Activated T-cell treated with anti-CD3 and anti-CD28 coated beads for 1 hour (primary cell): ENCODE measurements around the gene SMYD3.
"Not testable (repeated sequence)": the region's sequence is repeated elsewhere in the genome, so short reads cannot be mapped to it uniquely, and the experiment has no call there.

Experiments used
- DNase-seq: peaks from one replicate; pipeline ENCODE4 v3.0.0-alpha.2; 2020; ENCODE audit warnings: low read depth

SMYD3 gene

DNA sequence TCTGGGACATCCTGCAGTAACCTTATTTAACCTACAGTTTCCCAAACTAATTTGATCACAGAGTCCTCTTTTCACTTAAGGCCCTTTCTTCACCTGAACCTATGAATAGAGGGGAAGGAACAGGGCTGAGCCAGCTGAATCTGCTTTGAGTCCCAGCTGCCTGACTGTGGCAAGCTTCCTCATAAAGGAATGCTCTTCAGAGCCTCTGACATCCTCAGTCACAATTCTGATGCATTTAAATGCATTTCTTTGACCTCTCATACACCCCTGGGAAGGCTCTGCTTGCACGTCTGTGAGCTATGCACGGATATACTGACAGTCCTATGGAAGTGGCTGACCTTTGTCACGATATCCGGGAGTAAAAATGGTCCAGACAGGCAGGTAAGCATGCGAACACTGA, 673.1 kb downstream of the SMYD3 start:
- no peak for DNase-seq

DNA sequence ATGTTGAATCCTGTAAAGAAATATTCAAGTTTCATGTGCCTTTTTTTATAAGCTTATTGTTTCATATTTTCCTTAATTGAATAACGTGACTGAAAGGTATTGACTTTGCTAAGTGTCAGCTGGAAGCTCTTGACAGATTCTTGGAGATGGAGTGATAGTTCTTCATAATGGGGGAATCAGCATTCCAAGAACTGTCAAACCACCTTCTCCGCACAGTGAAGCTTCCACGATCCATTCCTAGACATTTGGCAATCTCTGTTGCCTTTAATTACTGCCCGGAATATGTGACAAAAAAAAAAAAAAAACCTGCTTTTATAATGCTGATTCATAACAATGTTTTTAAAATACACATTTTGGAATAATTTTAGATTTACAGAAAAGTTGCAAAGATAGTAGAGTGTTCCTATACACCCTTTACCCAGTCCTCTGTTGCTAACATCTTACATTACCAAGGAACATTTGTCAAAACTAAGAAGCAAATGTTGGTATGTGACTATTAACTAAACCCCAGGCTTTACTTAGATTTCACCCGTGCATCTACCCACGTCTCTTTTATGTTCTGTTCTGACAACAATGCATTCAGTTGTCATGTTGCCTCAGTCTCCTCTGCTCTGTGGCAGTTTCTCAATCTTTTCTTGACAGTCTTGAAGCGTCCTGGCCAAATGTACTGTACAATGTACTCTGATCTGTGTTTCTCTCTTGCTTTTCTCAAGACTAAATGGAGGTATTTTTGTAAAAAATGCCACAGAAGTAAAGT, 674.1 kb downstream of the SMYD3 start:
- no peak for DNase-seq

DNA sequence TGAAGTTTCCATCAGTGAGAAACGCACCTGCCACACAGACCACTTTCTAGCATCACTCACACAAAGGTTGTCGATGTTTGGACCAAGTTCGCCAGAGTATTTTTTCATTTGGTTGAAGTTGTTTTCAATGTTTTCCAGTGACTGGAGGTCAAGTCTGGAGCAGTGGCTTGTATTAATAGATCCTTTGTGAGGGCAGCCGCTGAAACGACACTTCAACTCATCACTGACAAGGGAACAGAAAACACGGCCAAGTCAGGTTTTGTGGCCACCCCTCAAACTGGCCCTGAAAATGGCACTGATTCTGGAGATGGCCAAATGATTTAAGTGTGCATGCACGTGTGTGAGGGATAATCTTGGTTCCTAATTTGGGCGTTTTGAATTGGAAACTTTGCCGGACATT, 675.6 kb downstream of the SMYD3 start:
- DNase-seq: no peak

DNA sequence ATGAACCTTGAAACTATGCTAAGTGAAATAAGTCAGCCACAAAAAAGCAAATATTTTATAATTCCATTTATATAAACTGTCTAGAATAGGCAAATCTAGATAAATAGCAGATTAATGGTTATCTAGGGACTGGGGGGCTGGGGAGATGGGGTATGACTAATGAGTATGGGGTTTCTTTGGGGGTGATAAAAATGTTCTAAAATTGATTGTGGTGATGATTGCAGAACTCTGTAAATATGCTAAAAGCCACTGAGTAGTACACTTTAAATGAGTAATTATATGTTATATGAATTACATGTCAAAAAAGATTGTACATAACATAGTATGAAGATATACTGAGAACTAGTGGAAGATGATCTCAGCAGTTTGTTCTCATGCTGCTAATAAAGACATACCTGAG, 677.3 kb downstream of the SMYD3 start:
- DNase-seq: no peak

DNA sequence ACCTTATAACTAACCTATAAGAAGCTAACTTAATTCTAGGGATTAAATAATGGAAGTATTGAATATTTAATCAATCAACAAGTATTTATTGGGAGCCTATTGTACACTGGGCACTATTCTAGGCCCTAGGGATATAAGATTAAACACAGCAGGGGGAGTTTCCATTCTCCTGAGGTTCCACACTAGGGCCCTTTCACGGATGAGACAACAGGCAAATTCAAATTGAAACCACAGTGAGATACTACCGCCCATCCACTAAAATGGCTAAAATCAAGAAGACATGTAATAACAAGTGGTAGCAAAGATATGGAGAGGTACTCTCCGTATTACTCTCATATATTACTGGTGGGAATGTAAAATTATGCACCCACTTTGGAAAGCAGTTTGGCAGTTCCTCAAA, 677.9 kb downstream of the SMYD3 start:
- DNase-seq: no peak

DNA sequence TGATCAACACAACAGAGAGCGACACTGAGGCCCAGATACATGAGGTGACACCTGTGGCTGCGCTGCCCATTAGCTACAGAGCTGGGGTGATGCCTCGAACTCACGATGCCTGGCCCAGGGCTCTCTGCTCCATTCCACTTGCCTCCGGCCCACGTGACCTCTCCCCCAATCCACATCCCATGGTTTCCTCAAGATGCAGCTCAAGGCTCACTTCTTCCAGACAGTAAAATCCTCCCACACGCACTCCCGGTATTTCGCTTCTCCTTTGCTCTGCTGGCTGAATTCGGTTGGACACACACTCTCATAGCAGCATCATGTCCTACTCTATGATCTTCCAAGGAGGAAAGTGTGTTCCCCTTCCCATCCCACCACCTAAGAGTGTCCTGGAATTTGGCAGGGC, 679.8 kb downstream of the SMYD3 start:
- DNase-seq: no peak

DNA sequence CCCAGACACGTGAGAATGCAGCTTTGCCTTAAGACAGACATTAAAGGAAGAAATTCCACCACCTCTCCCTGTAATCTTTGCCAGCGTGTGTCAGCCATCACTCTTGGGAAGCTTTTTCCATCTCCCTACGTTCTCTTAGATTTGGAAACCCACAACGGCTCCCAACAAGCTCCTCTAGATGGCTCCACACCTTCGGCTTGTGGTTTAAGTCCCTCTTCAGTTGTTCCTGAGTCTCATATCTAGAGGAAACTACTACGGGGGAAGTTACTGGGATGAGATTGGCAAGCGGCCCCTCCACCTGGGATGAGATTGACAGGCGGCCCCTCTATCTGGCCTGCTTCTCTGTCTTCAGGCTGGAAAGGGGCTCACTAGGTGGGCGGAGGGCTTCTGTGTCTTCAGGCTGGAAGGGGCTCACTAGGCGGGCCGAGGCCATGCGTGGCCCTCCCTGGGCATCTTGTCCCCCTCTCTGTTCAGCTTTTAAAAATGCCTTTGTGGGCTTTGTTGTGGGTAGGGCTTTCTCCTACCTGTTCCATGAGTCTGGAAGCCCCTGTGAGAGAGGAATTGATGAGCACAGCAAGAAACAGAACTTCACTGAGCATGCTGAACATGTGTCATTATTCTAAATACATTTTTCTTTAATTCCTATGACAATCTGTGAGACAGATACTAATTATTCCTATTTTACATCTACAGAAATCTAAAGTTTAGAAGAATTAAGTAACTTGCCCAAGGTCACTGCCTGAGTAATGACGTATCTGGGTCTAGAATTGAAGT, 681.8 kb downstream of the SMYD3 start:
- no peak for DNase-seq

DNA sequence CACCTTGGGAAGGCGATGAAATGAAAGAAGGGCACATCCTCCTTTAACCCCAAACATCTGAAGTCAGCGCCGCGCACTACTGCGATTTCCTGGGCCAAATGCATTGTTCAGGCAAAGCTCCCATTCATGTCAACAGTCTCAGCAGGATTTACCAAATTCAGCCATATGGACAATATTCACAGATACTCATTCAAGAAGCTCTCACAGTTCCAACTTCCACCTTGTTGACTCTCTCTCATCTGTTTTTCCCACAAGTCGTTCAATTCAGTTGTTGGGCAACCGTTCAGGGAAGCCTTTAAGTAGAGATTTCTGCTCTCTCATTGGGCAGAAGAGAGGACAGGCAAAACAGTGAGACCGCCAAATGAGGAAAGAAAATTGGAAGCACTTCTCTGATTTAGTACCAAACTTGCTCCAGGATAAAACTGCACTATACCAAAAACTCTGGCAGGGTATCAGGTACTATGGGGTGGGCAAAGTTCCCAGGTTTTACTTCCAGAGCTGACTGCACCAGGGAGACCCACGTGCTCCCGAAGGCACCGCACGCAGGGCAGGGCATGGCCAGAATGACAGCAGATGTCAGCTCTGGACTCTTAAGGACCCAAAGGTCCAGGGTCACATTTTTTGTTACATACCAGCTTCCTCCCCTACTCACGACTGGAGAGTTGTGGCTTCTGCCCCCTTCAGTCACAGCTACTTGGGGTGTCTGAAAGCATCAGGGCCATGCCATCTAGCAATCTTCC, 683.5 kb downstream of the SMYD3 start:
- DNase-seq: no peak

DNA sequence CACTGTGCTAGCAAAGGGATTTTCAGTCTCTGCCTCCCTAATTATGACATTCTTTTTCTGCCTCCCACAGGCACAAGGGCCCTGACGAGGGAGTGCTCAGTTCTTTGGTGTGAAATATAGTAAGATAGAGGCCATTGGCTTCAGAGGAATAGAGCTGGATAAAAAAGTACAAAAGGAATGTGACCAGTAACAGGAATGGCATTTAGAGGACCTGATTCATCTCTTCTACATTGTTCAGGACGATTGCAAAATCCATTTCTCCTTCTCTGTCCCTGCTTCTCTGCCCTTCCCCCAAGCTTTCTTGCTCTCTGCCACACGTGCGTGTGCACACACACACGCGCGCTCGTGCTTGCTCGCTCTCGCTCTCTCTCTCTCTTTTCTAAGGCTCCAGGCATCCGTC, 684.1 kb downstream of the SMYD3 start:
- no peak for DNase-seq

DNA sequence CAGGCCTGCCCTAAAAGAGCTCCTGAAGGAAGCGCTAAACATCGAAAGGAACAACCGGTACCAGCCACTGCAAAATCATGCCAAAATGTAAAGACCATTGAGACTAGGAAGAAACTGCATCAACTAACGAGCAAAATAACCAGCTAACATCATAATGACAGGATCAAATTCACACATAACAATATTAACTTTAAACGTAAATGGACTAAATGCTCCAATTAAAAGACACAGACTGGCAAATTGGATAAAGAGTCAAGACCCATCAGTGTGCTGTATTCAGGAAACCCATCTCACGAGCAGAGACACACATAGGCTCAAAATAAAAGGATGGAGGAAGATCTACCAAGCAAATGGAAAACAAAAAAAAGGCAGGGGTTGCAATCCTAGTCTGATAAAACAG, 688.7 kb downstream of the SMYD3 start:
- DNase-seq: not testable (repeated sequence)

DNA sequence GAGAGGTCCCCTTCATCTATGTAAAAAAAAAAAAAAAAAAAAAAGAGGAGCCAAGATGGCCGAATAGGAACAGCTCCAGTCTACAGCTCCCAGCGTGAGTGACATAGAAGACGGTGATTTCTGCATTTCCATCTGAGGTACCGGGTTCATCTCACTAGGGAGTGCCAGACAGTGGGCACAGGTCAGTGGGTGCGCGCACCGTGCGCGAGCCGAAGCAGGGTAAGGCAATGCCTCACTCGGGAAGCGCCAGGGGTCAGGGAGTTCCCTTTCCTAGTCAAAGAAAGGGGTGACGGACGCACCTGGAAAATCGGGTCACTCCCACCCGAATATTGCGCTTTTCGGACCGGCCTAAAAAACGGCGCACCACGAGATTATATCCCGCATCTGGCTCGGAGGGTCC, 690.6 kb downstream of the SMYD3 start:
- not testable (repeated sequence) for DNase-seq

DNA sequence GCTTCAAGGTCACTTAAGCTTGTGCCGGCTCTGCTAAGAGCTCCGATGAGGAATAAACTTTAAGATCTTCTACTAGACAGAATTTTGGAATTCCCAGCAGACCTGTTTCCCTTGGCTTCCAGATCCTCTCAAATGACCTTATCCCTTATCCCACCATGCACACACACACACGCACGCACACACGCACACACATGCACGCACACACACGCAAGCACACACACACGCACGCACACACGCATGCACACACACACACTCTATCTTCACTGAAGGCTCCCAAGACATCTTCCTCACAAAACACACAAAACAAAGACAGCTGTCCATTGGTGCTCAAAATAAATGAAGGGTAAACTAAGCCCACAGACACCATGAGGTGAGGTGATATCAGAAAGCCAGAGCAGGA, 692.4 kb downstream of the SMYD3 start:
- no peak for DNase-seq

DNA sequence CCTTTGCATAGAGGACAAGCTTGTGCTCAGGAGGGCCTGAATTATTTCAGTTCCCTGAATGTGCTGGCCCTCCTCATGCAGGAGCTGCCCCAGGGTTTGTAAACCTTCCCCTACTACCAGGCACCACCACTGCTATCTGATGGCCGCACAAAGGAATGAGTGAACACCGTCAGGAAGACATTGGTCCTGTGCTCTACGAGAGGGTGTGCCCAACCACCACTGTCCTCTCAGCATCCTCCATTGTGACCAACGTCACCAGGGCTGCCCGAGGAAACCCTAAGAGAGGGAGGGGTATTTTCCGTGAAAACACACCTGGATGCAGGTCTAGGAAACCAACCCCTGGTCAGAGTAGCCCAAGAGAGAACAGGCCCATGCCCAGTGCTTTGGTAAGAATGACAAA, 694.8 kb downstream of the SMYD3 start:
- DNase-seq: no peak

DNA sequence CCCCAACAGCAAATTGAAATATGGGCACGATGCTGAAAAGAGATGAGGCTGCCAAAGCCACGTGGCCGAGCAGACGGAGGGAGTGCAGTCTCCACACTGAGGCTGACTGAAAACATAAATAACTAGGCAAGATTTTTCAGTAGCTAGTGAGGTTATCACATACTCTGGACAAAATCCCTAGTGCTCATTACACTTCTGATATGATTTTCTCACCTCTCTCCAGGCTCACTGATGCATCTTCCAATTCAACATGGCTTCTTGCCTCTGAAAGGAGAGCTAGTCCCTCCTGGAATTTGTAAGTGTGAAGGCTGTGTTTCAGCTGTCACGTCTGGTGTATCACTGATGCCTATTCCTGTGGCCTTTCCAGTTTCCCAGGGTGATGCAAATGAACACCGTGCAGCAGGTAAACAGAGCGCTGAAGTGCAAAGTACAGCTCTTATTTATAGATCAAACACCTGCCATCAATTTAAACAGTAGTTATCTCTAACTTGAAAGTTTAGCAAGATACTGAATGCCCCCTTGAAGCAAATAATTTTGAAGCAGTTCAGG, 696.2 kb downstream of the SMYD3 start:
- no peak for DNase-seq

DNA sequence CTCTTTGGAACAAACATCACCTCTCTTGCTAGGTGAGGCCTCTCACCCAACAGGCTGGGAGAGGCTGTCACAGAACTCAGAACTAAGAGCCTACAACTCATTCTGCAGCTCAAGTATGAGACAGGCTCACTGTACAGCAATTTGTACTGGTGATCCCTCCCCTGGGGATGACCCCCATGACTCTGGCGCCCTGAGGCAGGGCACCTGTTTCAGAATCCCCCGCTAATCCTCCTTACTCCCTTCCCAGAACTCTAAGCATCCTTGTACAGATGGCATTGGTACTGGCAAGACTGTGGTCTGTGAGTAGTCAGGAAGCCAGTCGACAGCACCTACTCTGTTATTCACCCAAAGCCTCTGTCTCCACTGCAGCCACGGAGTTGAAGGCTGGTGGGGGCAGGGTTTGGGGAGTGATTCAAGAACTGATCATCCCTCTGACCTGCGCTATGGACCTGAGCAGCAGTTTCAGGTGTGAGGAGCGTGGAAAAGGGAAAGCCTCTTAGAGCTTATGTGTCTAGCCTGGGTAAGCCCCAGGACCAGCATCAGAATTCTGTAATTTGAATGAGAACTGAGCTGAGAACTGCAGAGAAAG, 696.8 kb downstream of the SMYD3 start:
- DNase-seq: no peak

DNA sequence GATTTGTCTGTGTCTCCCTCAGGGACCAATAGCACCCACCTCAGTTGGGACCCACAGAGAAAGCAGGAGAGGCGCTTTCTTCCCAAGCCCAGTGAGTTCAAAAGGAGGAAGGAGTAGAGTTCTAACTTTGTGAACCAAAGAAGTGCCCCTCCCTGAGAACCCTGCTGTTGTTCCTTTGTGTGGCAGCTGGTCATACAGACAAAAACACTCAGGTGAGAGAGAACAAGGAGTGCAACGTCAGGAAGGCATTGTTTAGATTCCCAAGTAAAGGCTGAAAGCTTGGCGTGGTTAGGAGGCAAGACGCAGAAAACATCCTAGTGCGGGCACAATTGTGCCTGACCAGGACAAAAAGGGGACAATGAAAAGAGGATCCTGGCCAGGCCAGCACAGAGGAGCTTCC, 697.7 kb downstream of the SMYD3 start:
- no peak for DNase-seq

DNA sequence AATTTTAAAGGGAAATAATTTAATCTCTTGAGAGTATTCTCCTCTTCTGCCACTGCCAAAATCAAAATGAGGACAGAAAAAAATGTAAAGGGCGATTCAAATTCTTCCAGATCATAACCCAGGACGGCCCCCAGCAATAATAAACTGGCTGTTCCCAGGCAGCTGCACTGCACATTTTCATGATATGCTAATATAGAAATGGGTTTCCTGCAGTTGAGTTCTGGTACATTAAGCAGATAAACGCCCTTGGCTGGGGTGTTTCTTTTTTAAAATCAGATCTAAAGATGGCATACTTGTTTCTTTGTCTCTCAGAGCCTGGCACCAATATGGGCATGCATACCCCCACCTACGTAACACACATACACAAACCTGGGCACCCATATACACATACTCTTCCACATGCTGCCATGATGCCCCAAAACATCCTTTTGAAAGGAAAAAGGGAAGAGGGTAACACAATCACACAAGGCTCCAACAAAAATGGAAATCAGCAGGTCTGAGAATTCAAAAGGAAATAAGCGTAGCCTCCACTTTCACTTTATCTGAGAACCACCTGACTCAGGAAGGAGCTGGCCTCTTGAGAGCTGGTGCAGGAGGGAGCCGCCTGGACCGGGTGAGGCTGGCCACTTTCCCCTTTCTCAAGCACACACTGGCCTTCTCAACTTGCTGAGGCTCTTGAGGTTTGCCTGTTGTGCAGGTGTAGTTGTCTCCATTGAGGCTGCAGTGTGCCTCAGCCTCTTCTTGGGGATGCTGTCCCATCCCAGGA, 698.9 kb downstream of the SMYD3 start:
- no peak for DNase-seq

DNA sequence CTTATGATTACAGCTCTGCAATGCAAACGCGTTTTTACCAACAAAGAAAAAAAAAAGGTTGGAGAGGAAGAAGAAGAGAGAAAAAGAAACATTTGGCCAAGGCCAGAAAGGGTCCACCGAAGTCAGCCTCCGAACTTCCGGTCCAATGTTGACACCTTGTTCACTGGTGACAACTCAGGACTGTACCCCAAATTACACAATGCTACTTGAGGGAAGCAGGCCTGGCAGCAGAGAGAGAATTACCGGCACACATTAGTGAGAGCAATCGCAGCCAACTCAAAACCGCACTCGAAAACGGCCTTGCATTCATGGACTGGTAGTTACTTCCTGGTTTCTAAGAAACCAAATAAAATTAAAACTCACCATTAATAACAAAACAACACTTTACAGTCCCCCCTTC, 699.8 kb downstream of the SMYD3 start:
- DNase-seq: no peak

DNA sequence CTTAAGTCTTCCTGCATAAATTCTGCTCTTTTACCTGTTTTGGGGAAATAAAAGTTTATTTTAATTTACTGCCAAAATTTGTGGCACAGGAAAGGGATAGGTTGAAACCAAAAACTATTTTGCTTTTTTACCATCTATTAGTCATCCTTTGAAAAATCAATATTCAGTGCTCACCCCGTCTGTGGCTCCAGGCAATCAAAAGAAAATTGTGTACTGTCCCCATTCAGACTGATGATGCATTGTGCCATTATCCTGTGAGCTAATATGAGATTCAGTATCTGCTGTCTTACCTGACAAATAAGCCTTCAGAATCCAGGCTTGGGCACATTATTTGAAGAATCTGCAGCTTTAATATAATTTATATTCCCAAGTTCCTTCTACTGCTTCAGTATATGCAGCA, 701.5 kb downstream of the SMYD3 start:
- DNase-seq: no peak

DNA sequence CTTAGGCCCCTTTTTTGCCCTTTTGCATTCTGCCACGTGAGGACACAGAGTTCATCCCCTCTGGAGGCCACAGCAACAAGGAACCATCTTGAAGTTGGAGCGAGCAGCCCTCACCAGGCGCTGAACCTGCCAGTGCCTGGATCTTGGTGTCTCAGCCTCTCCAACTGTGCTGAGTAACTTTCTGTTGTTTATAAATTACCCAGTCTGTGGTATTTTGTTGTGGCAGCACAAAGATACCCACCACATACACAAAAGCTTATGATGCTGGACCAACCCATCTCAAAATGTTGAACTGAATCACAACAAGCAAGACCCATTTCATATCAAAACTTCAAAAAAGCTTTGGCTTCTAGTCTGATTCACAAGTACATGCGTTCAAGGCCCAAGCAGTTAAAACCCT, 702.4 kb downstream of the SMYD3 start:
- DNase-seq: no peak

DNA sequence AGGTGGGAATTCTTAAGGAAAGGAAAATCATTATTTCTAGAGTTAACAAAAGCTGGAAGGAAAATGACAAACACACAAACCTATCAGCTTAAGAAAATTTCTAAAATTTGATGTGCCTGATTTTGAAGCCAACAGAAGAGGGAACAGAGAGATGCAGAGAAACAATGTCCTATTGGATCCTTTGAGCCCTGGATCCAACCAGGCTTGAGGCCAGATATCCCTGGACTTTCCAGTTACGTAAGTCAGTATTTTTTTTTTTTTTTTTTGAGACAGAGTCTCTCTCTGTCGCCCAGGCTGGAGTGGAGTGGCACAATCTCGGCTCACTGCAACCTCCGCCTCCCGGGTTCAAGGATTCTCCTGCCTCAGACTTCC, 703.4 kb downstream of the SMYD3 start:
- no peak for DNase-seq
